ENCODE measurements around the gene TRPT1.

- TF ChIP-seq CTCF (IDR thresholded peaks at IDR 0.05) (peak in 1 of 6 experiments; percentile 0), POLR2A (IDR thresholded peaks at IDR 0.05) (no peak)
These were observed 21.9 kb upstream of the TRPT1 start for GRCh38 chr11:64247729-64248531.
